ENCODE measurements around the gene OR52I2. TPM values are rescaled to one million over a fixed set of nuclear protein-coding genes. Genes with fewer than 3 reads are reported as not detected.

The OR52I2 gene
- total RNA-seq, 1 experiment from 2014 or later = not detected

DNA sequence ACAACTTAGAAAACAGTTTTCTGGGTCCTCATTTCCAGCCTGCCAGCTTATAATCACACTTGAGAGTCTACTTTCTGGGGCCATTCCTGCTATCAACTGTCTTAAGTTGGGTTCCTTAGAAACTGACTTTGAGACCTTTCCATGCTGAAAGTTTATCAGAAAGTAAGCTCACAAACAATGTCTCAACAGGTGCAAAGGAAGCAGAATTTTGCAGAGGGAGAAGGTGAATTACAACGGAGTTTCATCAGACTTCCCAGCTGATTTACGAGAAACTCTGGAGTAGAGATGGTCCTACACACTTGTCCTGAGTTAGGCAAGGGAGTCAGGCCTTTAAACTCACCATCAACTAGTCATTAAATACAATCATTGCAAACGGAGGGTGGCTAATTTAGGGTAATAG lies 4.7 kb upstream of the OR52I2 start:
- Histone ChIP-seq H4K20me1 (ENCODE audit: insufficient read depth) (no peaks in the 10 kb centered on the region), H3F3A (ENCODE audit: insufficient read depth, low read depth) (no peaks in the 10 kb centered on the region), H3K36me3 (ENCODE audit: low read depth) (no peaks in the 10 kb centered on the region), H2AFZ (no peak overlapping the region), H3K79me2 (ENCODE audit: low read depth) (no peaks in the 10 kb centered on the region), H3K9me2 (ENCODE audit: insufficient read depth) (no peaks in the 10 kb centered on the region), H3K27me3 (ENCODE audit: insufficient read depth, low read depth) (peaks cover 14% of the 10 kb centered on the region), H3K4me1 (replicated peaks; ENCODE audit: insufficient read depth) (no peaks in the 10 kb centered on the region), H3K9me3 (ENCODE audit: insufficient read depth, low read depth) (no peaks in the 10 kb centered on the region), H3K27ac (no peak overlapping the region), H3K4me3 (no peak overlapping the region), H3K4me2 (no peak overlapping the region)
- intact Hi-C loops (cut with micrococcal nuclease; ENCODE audit: unreplicated experiment) = no loop called here
- BruUV-seq (replicated peaks) = no TSS peak
- TF ChIP-seq EZH2 (IDR thresholded peaks at IDR 0.05; ENCODE audit: low read depth) = no peak
- TF ChIP-seq, protein P1, sequence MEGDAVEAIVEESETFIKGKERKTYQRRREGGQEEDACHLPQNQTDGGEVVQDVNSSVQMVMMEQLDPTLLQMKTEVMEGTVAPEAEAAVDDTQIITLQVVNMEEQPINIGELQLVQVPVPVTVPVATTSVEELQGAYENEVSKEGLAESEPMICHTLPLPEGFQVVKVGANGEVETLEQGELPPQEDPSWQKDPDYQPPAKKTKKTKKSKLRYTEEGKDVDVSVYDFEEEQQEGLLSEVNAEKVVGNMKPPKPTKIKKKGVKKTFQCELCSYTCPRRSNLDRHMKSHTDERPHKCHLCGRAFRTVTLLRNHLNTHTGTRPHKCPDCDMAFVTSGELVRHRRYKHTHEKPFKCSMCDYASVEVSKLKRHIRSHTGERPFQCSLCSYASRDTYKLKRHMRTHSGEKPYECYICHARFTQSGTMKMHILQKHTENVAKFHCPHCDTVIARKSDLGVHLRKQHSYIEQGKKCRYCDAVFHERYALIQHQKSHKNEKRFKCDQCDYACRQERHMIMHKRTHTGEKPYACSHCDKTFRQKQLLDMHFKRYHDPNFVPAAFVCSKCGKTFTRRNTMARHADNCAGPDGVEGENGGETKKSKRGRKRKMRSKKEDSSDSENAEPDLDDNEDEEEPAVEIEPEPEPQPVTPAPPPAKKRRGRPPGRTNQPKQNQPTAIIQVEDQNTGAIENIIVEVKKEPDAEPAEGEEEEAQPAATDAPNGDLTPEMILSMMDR (conservative IDR thresholded peaks at IDR 0.05) = no peak
- ChIA-PET POLR2A (ENCODE audit: unreplicated experiment) (no interaction called here), CTCF (no interaction called here)
- DNase-seq = no peak

DNA sequence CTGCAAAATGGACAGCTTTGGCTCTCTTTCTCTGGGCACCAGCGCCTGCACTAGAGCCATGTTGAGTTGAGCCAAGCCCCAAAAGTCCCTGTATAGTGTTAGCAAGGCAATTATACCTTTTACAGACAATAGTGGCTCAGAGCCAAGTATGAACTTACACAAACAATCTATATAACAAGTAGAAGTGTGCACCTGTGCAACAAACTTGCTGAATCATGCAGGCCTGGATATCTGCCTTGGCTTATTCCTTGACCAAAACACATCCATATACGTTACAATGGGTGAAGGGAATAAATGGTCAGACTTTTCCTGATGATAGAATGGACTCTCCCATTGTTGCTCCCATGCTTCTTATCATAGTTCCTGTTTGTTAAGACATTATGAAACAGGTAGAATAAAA lies 3.8 kb upstream of the OR52I2 start:
- H3K27me3 ChIP-seq (ENCODE audit: insufficient read depth, low read depth) = peaks cover 14% of the 10 kb centered on the region
- ChIA-PET POLR2A (ENCODE audit: unreplicated experiment) (no interaction called here), CTCF (no interaction called here)
- no peaks in the 10 kb centered on the region for H4K20me1 ChIP-seq (ENCODE audit: insufficient read depth)
- no TSS peak for BruUV-seq (replicated peaks)
- no peak overlapping the region for H3K4me3 ChIP-seq
- DNase-seq = no peak
- H3K9me2 ChIP-seq (ENCODE audit: insufficient read depth) = no peaks in the 10 kb centered on the region
- H3K27ac ChIP-seq = no peak overlapping the region
- H3K4me2 ChIP-seq = no peak overlapping the region
- H3F3A ChIP-seq (ENCODE audit: insufficient read depth, low read depth) = no peaks in the 10 kb centered on the region
- no peaks in the 10 kb centered on the region for H3K4me1 ChIP-seq (replicated peaks; ENCODE audit: insufficient read depth)
- no peaks in the 10 kb centered on the region for H3K36me3 ChIP-seq (ENCODE audit: low read depth)
- H2AFZ ChIP-seq = no peak overlapping the region
- no peaks in the 10 kb centered on the region for H3K79me2 ChIP-seq (ENCODE audit: low read depth)
- H3K9me3 ChIP-seq (ENCODE audit: insufficient read depth, low read depth) = no peaks in the 10 kb centered on the region
- intact Hi-C loops (cut with micrococcal nuclease; ENCODE audit: unreplicated experiment) = no loop called here
- TF ChIP-seq, protein P1 (conservative IDR thresholded peaks at IDR 0.05) = no peak
- no peak for TF ChIP-seq EZH2 (IDR thresholded peaks at IDR 0.05; ENCODE audit: low read depth)

DNA sequence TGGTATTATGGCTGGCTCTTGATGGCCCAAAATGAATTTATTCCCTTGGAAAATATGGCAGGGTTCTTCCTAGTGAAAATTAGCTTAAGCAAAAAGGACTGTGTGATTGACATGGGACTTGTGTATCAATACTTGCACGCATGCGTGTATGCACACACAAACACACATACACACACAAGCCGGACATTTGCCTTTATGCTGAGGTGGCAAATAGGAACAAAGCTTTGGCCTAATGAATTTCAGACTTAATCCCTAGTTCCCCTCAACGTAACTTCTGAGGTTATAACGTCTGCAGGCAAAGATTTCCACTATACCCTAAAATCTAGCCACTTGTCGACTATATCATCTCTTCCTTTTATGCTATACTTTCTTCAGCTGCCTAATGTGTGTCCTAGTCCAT lies 2.9 kb upstream of the OR52I2 start:
- no peak for DNase-seq
- POLR2A ChIA-PET (ENCODE audit: unreplicated experiment) = no interaction called here
- no TSS peak for BruUV-seq (replicated peaks)
- CTCF ChIA-PET = no interaction called here
- Histone ChIP-seq H3K9me2 (ENCODE audit: insufficient read depth) (no peaks in the 10 kb centered on the region), H3K27ac (no peak overlapping the region), H3K79me2 (ENCODE audit: low read depth) (no peaks in the 10 kb centered on the region), H2AFZ (no peak overlapping the region), H3K9me3 (ENCODE audit: insufficient read depth, low read depth) (no peaks in the 10 kb centered on the region), H3K4me2 (no peak overlapping the region), H3K4me3 (no peak overlapping the region), H3K36me3 (ENCODE audit: low read depth) (no peaks in the 10 kb centered on the region), H3K4me1 (replicated peaks; ENCODE audit: insufficient read depth) (no peaks in the 10 kb centered on the region), H3K27me3 (ENCODE audit: insufficient read depth, low read depth) (peaks cover 15% of the 10 kb centered on the region), H3F3A (ENCODE audit: insufficient read depth, low read depth) (no peaks in the 10 kb centered on the region), H4K20me1 (ENCODE audit: insufficient read depth) (no peaks in the 10 kb centered on the region)
- intact Hi-C loops (cut with micrococcal nuclease; ENCODE audit: unreplicated experiment) = no loop called here
- TF ChIP-seq EZH2 (IDR thresholded peaks at IDR 0.05; ENCODE audit: low read depth) = no peak
- TF ChIP-seq, protein P1 (conservative IDR thresholded peaks at IDR 0.05) = no peak
